ENCODE measurements around the gene CYP1B1.
"Not testable (repeated sequence)": the region's sequence is repeated elsewhere in the genome, so short reads cannot be mapped to it uniquely, and the experiment has no call there.

CYP1B1 gene

DNA sequence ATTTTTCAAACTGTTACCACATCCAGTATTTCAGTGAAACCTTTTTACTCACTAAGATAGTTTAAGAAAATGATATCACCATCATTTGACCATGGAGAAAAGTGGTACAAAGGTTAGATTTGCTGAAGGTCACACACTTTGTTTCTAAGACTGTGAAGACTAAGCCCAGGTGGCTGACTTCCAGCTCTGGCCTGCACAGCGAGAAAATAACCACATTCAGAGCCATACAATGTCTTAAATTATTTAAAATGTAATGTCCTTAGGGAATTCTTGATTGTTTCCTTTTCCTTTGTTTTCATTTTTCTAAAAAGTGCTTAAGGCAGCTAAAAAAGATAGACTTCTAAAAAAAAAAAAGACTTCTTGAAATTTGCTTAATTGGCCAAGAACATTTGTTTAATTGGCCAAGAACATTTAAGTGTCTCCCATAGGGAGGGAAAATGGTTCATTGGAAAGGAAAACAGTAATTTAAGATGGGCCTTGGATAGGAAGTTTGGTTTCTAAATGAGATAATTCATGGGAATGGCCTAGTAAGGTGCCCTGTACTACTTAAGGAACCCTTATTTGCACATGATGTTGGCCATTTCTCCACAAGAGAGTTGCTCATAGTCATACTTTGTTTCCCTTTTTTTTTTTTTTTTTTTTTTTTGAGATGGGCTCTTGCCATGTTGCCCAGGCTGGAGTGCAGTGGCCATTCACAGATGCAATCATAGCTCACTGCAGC is 45.2 kb downstream of the CYP1B1 start:
- DNase-seq = no peak

DNA sequence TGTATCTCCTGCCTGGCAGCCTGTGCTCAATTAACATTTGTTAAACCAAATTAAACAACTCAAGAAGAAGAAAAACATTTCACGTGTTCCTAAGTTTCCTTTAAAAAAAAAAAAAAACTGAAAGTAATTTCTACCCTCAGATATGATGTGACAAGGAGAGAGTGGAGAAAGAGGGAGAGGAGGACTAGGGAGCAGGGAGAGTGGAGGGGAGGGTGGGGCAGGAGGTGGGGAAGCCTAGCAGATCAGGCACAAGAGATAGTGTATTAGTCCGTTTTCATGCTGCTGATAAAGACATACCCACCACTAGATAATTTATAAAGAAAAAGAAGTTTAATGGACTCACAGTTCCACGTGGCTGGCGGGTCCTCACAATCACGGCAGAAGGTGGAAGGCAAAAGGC is 46.4 kb downstream of the CYP1B1 start:
- no peak for DNase-seq

GRCh38 chr2:38028829-38029228 is 47.1 kb downstream of the CYP1B1 start:
- DNase-seq = no peak

DNA sequence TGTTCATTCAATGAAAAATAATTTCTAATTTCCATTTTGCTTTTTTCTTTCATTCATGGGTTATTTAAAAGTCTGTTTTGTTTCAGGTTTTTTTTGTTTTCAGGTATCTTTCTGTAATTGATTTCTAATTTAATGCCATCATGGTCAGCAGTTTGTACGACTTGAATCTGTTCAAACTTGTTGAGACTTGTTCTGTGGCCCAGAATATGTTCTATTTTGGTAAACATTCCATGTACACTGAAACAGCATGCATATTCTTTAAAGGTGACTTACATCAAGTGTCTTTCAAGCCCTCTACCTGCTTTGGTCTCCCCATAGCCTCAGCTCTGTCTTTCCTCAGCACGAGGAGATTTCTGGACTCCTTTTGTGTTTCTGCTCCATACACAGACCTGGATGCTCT is 49.1 kb downstream of the CYP1B1 start:
- no peak for DNase-seq

DNA sequence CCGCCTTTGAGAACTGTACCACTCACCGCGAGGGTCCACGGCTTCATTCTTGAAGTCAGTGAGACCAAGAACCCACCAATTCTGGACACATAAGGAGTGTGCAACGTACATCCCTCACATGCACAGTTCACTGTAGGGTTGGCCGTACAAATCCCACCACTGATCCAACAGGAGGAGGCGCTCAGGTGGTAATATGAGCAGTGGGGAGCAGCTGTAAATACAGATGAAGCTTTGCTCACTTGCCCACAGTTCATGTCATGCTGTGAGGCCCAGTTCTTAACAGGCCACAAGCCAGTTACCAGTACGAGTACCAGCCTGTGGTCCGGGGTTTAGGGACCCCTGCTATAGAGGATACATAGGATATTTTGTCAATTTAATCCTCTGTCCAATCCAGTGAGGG is 54.4 kb downstream of the CYP1B1 start:
- no peak for DNase-seq

GRCh38 chr2:38020359-38021069 is 55.4 kb downstream of the CYP1B1 start:
- DNase-seq = not testable (repeated sequence)

DNA sequence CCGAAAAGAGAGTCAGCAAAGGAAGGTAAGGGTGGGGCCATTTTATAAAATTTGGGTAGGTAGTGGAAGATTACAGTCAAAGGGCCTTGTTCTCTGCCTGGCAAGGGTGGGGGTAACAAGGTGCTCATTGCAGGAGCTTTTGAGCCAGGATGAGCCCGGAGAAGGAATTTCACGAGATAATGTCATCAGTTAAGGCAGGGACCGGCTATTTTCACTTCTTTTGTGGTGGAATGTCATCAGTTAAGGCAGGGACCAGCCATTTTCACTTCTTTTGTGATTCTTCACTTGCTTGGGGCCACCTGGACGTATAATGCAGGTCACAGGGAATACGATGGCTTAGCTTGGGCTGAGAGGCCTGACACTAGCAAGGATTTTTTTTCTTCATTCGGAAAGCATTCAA is 58.1 kb downstream of the CYP1B1 start:
- no peak for DNase-seq

All from NCI-H1436 (cell line).